ENCODE results near the gene CSNK2A1.

- TF ChIP-seq CTCF (conservative IDR thresholded peaks at IDR 0.05 in 1 of 2, IDR thresholded peaks at IDR 0.05 in 1 of 2; ENCODE audit: extremely low read depth in 1 of 2, insufficient read depth in 1 of 2, low read depth in 1 of 2, low read length in 2 of 2): no peak
- TF ChIP-seq EZH2 (IDR thresholded peaks at IDR 0.05; ENCODE audit: borderline replicate concordance, low read length): no peak
These were observed 38.6 kb upstream of the CSNK2A1 start for GRCh38 chr20:582204-582603.

All from mammary epithelial cell (primary cell).